GM18861 (cell line): ENCODE results near the gene DBR1.

Source experiments
- ATAC-seq: cut with Tn5 transposase; IDR thresholded peaks from one replicate; pipeline ENCODE4 v1.9.1; 2021; ENCODE audit not compliant: unreplicated experiment

The DBR1 gene

DNA sequence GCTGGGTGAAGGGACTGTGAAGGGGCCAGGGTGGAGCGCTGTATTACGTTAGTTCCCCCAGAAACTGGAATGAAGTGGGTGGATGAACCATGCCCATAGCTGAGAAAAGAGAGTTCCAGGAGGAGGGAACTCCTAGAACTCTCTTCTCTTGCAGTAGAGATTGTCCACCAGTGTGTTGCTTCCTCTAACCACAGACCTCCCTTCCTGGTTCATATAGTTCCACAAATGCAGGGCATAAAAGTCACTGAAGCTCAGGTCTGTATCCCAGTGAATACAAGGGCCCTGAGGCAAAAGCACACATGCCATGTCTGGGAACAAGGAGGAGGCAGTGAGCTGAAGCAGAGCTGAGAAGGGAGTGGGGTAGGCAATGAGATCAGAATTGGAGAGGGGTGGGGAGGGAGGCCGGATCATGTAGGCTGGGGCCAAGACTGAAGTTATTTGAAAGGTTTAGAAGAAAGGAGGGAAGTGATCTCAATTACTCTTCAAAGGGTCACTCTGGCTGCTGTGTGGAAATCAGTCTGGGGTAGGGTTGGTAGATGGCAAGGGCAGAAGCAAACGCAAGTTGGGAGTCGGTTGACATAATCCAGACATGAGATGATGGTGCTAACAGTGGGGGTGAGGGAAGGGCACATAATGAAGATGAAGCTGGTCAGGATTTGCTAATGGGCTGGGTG, 49.0 kb downstream of the DBR1 start:
- no peak for ATAC-seq

DNA sequence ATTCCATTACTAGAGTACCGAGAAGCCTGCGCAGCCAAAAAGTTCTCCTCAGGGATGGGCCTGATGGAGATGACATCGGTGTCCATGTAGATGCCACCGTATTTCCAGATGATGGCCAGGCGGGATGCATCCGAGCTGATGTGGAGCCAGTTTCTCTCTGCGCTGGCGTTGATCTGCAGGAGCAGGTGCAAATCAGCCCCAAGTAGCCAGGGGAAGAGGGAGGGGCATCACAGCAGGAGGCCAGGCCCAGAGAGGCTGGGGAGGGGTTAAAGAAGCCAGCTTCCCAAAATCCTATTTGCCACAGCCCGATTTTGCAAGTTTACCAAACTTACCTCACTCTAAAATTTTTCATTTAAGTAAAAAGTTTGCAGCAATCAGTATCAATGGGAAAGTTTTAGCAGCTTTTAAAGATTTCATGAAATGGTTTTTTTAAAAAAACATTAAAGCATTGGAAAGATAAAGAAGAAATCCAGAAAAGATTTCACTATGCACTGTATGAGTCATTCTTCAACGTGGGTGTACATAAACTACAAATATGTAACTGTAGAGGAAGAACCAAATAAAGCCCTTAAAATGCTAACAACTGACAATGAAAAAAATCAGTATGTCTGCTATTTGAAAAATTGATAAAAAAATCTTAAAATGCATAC, 49.9 kb downstream of the DBR1 start:
- ATAC-seq = no peak

DNA sequence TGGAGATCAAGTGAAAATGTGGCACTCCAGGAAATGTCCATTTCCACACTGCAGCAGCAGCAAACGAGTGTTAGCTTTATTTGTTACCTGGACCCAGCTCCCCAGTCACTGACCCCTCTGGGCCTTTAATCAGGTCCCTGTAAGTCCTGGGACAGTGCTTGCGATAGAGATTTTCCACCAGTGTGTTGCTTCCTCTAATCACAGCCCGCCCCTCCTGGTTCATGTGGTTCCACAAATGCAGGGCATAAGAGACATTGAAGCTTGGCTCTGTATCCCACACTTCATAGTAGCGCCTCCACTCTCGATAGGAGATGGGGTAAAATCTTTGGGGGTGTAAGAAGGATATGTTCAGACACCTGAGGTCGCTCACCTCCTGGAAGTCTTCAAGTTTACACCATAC, 50.5 kb downstream of the DBR1 start:
- no peak for ATAC-seq

GRCh38 chr3:138119423-138119766, 55.3 kb downstream of the DBR1 start:
- ATAC-seq = no peak

GRCh38 chr3:138118612-138119422, 55.9 kb downstream of the DBR1 start:
- peak; percentile 70 for ATAC-seq

DNA sequence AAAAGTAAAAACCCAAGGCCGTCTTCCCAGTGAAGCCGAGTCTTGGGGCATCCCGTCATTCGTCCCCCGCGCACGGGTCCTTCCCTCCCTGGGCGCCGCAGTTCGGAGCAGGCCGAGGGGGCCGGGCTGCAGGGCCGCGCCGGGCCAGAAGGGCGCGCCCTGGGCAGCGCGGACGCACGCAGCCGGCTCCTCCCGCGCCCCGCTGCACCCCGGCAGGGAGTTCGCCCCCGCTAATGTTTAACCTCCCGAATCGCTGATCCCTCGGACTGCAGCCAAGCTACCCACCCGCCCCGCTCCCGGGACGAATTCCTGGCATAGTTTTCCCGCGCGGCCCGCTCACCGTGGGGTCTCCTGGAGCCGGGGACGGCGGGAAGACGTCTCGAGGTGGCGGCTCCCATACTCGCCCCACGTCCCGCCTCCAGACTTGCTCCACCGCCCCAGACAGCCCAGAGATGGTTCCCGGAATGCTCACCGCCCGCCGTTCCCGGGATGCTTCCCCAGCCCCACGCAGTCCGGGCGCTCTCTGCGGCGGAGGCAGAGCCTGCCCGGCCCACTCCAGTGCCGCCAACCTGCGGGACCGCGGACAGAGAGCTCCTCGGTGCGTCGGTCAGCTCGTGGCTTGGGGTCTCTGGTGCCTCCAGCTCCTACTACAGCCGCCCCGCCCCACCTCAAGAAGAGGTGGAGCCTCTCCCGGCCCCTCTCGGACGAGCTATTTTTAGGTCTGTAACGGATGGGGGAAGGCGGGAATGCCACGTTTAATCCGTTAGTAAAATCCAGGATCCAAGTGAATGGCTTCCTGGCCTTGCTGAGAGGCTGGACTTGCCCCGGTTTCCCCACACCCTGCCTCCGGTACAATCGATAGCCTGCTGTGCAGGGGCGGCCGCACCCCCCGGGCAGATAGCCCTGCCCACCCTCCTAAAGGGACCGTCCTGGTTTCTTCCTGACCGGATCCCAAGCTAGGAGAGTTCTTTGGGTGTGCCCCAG, 59.4 kb downstream of the DBR1 start, which contains the start of gene DZIP1L:
TSS of gene DZIP1L (minus strand) at position 621 of the 984 bp plus-strand sequence. CDS start 11,637 bp downstream, outside the sequence.
- ATAC-seq = peak; percentile 62

- ATAC-seq = no peak
Observed at GRCh38 chr3:138114431-138114918, 60.2 kb downstream of the DBR1 start.

DNA sequence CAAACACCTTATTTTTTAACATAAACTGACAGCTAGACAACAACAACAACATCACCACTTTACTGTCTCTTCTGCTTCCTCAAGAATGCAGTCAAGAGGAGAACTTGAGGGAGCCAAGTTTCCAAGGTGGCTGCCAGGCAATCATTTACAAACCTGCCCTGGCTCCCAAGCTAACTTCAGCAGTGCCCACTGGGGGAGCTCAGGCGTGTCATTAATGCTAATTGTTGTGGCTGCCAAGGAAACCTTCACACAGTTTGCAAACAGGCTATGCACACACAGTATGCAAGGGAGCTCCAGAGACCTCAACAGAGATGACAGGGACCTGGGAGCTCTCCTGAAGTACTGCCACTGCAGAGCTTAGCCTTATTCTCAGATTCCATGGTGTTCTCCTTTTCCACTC, 61.4 kb downstream of the DBR1 start:
- ATAC-seq = no peak

DNA sequence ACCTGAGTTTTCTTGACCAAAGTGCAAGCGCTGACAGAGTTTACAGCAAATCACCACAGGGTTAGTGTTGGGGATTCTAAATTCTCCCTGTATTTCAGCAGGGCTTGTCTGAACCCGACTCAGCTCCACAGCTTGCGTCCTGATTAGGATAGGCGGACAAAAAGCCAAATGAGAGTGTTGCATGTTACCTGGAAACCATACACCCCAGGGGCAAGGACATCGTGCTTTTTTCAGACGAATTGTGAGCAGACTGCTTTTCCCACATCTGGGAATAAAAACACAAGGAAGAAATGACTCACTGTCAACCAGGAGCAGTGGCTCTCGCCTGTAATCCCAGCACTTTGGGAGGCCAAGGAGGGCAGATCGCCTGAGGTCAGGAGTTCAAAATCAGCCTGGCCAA, 62.4 kb downstream of the DBR1 start:
- no peak for ATAC-seq
